ENCODE results near the gene F11R.
"Not testable (repeated sequence)": the region's sequence is repeated elsewhere in the genome, so short reads cannot be mapped to it uniquely, and the experiment has no call there.

Gene F11R

DNA sequence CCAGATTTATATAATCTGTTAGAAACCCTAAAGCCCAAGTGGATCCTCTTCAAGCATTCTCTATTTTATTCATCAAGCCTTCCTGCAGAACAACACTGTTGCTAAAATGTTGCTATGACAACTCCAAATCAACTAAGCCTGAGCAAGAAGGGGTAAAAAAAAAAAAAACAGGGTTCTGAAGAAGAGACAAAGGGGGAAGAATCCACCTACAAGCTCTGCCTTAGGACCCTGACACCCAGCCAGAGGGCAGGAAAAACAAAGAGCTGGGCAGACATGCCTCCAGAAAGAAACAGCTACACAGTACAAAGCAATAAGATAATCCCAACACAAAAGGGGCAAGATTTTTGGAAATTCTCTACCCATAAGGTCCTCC lies 23.6 kb upstream of the F11R start:
- no peak for DNase-seq

GRCh38 chr1:161039546-161039945 lies 18.6 kb upstream of the F11R start:
- DNase-seq, result no peak

DNA sequence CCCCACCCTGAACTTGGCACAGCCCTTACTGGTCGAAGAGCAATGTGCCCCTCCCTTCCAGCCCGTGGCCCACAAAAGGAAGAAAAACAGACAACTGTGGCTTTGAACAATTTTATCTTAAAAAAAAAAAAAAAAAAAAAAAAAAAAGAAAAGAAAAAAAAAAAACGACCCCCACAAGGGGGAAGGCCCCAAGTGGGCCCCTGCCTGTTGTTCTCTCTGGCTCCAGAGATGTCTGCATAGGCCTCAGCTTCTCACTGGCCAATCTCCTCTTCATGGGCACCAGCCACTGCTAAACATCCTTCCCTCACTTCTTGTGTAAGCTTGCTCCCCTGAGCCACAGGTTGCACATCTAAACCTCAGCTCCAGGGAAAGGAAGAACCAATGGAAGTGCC lies 18.2 kb upstream of the F11R start:
- no peak for DNase-seq

- DNase-seq, result no peak
Observed at GRCh38 chr1:161038523-161039153, 17.7 kb upstream of the F11R start, which contains the start of gene TSTD1. Gene TSTD1 (minus strand): TSS chr1:161038964. CDS start chr1:161038889, 75 bp downstream.

DNA sequence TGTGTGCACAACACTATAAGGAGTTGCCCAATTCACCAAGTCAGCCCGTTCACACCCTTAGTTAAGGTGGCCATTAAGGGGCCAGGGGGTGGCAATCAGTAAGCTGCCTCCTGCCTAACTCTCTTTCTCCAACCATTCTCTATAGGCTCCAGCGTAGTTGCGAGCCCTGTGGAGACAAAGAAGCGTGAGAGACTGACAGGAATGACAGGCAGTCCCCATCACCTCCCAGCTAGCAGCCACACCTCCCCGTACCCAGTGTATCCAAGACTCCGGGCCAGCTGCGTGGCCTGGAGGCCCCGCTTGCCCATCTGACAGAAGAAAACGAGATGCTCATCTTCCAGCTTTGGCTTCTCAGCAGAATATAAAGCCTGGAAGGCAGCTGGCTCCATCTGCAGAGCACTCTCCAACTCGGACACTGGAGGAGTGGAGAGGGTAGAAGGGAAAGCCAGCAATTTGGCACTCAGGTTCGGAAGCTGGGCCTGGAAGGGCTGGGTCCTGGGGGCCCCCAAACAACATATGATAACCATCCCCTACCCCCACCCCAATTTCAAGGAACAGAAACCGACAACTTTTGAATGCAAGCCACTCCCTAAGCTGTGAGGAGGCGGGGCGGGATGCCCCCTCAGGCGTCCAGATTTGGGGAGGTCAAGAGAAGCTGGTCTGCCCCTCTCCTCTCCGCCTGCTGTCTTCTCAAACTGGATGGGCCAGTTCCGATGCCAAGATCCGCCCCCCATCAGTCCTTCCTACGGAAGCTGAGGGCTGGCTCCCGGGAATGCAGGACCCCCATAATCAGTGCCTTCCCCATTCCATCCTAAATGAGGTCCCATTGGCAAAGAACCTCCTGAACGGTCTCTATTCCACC lies 16.9 kb upstream of the F11R start:
- no peak for DNase-seq

DNA sequence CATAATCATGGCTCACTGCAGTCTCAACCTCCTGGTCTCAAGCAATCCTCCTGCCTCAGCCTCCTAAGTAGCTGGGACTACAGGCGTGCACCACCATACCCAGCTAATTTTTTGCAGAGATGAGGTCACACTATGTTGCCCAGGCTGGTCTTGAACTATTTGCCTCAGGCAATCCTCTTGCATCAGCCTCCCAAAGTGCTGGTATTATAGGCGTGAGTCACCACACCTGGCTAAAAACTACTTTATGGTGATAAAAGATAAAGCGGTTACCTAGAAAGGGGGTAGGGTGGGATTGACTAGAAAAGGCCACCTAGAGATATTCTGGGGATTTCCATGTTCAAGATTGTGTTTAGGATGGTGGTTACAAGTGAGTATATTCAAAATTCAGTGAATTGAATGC lies 12.8 kb upstream of the F11R start:
- no peak for DNase-seq

GRCh38 chr1:161032409-161032808 lies 11.5 kb upstream of the F11R start:
- DNase-seq, result no peak

GRCh38 chr1:161031874-161032273 lies 10.9 kb upstream of the F11R start:
- no peak for DNase-seq

DNA sequence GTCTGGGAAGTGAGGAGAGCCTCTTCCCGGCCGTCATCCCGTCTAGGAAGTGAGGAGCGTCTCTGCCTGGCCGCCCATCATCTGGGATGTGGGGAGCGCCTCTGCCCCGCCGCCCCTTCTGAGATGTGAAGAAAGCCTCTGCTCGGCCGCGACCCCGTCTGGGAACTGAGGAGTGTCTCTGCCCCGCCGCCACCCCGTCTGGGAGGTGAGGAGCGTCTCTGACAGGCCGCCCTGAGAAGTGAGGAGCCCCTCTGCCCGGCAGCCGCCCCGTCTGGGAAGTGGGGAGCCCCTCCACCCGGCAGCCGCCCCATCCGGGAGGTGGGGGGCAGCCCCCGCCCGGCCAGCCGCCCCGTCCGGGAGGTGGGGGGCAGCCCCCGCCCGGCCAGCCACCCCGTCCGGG lies 8.5 kb upstream of the F11R start:
- not testable (repeated sequence) for DNase-seq

GRCh38 chr1:161026954-161027353 lies 6.0 kb upstream of the F11R start:
- not testable (repeated sequence) for DNase-seq

GRCh38 chr1:161022432-161022831 lies 1.5 kb upstream of the F11R start:
- not testable (repeated sequence) for DNase-seq

- DNase-seq, result no peak
Observed at GRCh38 chr1:161021970-161022353, 1.0 kb upstream of the F11R start.

GRCh38 chr1:161021165-161021969 lies 415 bp upstream of the F11R start:
- no peak for DNase-seq

GRCh38 chr1:161019751-161020495 lies 1.0 kb downstream of the F11R start:
- DNase-seq, result no peak

GRCh38 chr1:161019111-161019660 lies 1.8 kb downstream of the F11R start:
- not testable (repeated sequence) for DNase-seq

- no peak for DNase-seq
Observed at GRCh38 chr1:161018631-161018930, 2.4 kb downstream of the F11R start.

- no peak for DNase-seq
Observed at GRCh38 chr1:161017756-161018630, 3.0 kb downstream of the F11R start.

DNA sequence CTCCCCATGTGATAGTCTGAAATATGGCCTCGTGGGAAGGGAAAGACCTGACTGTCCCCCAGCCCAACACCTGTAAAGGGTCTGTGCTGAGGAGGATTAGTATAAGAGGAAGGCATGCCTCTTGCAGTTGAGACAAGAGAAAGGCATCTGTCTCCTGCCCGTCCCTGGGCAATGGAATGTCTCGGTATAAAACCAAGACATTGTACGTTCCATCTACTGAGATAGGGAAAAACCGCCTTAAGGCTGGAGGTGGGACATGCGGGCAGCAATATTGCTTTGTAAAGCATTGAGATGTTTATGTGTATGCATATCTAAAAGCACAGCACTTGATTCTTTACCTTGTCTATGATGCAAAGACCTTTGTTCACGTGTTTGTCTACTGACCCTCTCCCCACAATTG lies 3.8 kb downstream of the F11R start:
- not testable (repeated sequence) for DNase-seq

- DNase-seq, result not testable (repeated sequence)
Observed at GRCh38 chr1:161016683-161017082, 4.3 kb downstream of the F11R start.

DNA sequence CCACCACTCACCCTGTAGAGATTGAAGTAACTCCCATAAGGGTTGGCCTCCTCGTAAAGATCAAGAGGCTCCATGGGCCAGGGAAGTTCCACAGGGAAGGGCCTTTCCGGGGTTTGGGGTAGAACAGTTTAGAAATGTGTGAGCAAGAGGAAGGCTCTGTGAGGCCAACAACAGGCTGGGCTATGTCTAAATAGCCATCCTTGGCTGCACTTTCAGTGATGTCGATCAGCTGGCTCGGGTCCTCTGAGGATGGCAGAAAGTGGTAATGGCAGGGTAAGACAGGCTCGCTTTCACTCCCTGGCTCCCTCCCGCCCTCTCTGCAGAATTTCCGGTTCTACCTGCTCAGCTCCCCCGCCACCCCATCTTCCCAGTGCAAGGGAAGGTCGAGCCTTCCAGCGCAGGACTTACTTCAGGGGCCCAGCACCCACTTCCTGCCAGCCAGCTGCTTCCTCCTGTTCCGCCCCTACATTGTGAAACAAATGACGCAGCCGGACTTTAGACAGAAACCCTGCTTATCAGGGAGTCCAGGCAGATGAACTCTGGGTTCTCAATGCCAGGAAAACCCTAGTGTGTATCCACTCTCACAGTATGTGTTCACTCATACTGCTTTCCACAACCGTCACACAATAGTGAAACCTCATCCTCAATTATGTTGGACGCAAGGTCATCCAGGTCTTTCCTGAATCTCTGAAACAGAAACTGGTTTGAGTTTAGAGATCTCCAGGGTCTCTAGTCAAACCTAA lies 7.3 kb downstream of the F11R start:
- peak; percentile 15 for DNase-seq

DNA sequence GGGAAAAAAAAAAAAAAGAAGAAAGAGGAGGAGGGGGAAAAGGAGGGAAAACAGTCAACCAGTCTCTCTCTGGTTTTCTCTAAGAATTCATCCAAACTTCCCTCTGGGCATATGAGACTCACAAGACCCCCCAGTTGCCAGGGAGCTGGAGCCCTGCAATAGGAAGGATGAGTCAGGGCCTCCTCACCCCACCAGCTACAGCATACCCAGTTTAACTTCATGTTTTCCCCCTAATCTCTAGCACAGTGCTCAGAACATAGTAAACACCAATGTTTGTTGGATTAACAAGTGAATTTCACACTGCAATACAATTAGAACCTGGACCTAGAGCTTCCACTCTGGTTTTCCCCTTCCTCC lies 7.8 kb downstream of the F11R start:
- DNase-seq, result no peak
